Fibroblast of skin of left quadriceps (primary cell): Measurements from ENCODE around the gene EPHB6.

Source experiments
- DNase-seq, 2 experiments: peaks; one replicate each; pipeline ENCODE4 v3.0.0-alpha.2; 2013; ENCODE audit warnings: low read depth in 2 of 2

Gene EPHB6

DNA sequence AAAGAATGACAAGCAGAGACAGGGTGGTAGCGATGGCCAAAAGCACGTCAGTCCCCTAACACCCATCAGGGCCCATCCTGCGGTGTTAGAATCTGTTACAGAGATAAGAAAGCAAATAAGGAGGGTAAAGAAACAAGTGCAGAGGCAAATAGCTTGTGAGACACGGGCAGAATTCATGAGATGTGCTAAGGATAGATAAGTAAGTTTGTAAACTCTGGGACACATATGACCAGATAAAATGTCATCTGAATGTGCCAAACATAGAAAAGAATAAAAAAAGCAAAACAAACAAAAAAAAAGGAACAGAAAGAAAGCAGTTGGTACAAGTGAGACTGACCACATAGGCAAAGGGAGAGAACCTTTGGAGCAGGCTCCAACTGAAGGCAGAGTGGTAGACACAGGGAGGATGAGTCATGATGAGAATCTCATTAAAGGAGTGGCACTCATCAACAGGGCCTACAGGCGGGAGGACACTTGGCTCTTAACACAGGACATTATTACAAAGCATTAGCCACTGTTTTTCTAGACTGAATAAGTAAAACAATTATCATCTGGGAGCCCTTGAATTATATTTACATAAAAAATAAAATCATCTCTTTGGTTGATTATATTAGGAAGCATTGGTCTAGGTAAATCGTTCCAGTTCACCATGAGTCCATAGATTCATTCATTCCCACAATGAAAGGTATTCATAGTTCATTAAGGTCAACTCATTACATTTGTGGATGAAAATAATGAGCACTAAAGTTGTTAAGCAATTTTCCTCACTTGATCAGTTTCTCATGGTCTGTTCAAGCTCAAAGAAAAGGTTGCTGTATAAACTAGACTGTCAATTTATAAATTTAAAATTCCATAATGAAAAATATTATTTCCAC is 21.5 kb upstream of the EPHB6 start:
- no peak for DNase-seq

DNA sequence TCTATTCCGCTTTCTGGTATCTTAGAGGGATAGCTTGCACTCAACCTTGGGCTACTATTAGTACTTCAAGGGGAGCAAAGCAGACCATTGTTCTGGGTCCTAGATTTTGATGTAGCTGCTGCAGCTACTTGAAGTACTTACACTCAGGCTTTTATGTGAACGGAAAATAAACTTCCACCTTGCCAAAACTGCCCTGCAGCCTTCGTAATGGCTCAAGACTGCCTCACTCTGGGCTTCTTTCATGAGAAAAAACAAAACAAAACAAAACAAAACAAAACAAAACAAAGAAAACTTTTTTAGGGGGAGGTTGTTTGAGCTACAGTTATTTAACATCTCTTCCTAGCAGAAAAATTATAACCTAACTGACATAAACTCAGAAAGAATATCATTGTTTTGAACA is 19.4 kb upstream of the EPHB6 start:
- no peak for DNase-seq

DNA sequence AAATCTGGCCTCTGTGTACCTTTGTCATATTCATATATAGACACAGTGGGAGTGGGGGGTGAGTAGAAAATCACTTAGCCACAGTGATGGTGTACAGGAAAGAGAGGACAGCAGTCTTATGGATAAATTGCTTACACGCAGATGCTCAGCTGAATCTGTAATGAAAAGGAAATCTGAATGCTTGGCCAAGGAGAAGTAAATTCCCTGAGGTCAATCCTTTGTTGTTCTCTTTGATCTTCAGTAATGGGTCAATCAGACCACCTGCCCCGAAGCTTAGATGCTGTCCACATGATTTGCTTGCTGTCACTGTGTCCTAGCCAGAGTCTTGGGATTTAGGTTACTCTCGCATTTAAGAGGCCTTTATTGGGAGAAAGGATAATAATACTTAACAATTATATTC is 18.4 kb upstream of the EPHB6 start:
- no peak for DNase-seq

DNA sequence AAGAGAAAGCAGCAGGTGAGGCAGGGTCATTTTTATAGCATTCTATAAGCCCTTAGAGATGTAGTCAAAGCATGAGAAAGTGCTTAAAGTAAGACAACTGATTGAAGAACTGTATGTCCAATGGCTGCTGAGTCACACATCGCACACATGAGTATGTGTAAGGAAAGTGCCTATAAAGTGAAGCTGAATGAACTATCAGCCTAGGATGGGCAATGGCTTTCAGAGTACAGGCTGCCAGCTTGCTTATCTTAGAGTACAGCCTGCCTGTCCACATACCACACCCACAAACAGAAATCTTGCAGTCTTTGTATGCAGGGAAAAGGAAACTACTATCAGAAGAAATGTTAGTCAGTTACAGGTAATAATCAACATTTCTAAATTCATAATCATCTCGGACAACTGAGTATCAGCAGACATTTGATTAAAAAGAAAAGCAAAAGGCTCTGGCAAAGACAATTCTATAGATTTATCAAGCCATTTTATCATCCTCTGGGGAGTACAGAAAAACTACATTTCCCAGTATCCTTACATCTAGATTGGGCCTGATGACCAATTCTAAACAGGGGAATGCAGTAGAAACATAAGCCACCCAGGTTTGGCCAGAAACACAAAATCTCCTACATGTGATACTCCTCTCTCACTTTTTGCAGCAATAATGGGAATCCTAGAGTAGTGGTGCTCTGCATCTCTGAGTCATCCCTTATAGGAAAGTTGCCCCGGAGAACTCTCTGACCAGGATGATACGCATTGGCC is 16.2 kb upstream of the EPHB6 start:
- no peak for DNase-seq

DNA sequence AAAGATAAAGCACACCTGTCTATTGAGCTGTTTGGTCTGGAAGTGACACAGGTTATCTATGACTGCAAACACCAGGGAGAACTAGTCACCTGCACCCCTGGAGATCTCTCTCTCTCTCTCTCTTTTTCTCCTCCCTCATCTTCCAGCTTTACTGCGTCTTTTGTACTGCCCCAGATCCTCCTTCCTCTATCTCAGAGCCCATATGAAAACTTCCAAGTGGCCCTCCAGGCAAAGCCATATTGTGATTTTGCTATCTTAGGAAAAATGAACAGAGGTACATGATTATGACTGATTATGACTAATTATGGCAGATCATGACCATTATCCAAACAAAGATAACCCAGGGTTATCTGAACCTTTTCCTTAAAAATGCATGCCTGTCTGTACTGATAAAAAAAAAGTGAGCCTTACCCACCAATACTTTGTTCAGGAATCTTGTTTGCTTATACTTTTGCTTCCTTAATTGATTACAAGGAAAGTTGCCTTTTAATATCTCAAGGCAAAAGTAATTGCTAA is 12.6 kb upstream of the EPHB6 start:
- DNase-seq, result no peak

DNA sequence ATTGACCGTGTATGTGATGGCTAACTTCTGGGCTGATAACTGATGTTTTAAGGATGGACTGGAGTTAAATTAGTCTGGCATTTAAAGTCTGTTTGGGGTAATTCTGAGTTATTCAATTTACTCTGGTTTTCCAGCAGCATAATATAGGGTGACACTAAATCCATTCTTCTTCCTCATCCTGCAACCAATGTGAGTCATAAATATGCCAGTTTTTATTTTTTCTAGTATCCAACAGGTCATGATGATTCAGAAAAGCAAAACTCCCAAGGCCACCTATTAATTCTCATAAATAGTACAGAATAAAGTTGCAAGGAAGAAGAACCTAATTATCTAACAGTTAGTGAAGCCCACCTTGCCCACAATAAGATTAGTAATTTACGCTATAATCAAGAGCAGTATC is 7.5 kb upstream of the EPHB6 start:
- no peak for DNase-seq

DNA sequence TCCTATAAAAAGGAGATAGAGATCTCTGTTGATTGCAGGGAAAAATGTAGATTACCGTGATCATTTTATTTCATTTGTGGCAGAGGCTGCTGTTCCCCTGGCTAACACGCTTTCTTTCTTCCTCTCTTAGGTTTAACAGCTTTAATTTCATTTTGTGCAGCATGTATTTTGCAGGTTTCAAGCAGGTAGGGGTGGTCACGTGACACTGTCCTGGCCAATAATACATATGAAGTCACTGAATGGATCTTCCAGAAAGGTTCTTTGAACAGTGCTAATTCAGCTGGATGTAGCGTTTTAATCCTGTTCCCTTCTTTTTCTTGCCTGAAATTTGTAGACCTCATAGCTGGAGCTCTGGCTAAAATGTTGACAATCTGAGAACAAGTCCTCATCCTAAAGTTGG is 3.6 kb upstream of the EPHB6 start:
- no peak for DNase-seq

DNA sequence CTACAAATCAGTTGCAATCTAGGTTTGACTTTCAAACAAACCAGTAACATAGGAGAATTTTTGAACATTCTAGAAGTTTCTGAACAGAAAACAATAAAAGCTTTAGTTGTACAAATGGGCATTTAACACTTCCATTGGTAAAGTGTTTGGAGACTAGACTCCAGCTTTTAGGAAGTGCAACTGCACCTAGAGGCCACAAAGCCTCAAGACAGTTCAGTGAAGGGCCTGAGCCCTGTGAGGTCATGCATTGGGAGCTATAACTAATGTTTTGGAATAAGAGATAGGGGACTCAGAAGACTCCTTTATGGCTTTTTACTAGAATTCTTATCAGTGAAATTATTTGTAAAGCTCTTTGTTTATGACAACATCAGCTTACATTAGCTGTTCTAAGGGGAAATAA is 3.0 kb upstream of the EPHB6 start:
- DNase-seq, result no peak

DNA sequence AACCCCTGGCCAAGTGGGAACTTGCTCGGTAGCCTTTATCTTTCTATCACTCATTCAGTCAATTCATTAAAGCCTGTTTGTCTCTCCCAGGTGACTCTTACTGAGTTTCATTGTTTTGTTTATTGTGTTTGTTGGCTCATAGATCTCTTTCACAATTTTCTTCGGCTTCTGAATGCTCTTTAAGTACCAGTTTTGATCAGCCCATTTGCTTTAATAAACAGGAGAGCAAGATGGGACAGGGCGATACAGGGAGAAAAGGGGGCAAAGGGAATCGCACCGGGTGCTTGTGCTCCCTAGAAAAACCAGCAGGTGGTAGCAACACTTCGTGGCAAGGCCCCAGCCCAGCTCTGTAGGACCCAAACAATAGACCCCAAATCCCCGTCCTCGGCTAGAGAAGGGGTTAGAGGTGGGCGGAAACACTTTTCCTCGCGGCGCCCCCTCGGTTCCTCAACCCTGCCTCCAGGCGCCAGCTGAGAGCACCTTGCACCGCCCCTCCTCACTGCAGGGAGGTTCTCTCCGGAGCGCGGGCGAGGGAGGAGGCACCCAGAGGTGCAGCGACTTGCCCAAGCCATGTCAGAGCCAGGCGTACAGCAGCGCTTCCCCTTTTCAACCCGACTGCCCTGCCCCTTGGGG is 1.0 kb upstream of the EPHB6 start:
- no peak for DNase-seq

DNA sequence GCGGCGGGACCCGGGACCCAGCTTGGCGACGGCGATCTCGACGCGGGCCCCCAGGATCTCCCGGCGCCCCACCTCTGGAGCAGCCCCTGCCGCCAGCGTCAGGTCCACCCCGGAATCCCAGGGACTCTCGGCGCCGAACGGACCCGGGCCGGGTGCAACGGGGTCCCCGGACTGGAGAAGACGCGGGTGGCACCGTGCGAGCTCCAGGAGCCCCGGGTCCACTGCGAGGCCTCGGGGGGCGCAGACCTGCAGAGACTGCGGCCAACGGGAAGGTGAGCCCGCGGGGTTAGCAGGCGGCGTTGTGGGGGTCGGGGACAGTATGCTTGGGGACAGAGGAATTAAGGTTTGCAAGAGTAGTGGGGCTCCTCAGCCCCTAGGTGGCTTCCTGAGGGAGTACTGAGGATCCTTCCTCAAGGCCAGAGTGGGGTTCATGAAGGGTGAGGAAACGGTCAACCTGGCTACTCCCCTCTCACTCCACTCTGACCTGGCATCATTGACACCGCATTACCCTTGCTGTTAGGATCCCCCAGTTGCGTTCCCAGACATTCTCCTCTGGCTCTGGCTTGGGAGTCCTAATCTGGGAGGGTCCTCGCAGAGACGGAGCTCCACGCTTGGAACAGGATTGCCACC is 353 bp downstream of the EPHB6 start:
- no peak for DNase-seq

DNA sequence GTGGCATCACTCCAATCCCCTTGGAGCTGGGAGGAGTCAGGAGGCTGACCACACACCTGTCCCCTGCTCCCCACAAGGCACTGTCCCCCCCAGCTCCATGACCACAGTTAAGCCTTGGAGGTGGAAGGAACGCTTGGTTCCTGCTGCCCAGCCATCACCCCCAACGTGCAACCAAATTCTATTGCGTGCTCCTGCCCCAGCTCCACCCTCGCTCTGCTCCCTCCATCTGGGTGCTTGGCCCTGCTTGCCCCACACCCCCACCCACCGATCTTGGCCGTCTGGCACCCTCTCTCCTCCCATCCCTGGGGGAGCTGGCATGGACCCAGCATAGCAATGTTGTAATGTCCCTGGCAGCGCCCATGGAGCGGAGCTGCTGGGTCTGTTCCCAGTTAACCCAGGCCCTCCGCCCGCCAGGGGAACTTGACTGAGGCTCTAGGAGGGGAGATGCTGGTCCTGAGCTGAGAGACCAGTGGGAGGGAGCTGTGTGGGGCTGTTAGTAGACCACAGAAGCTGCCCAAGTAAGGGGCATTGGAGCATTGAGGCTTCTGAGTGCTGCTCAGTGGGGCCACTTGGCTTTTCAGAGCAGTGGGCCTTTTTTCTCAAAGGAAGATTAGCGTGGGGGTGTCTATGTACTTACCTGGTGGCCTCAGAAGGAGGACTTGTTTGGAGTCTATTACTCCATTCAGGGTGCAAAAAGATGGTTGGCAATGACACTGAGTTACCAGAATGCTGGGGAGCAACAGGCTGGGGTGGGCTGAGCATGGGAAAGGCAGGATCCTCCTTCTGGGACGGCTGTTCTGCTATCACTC is 1.1 kb downstream of the EPHB6 start:
- no peak for DNase-seq

DNA sequence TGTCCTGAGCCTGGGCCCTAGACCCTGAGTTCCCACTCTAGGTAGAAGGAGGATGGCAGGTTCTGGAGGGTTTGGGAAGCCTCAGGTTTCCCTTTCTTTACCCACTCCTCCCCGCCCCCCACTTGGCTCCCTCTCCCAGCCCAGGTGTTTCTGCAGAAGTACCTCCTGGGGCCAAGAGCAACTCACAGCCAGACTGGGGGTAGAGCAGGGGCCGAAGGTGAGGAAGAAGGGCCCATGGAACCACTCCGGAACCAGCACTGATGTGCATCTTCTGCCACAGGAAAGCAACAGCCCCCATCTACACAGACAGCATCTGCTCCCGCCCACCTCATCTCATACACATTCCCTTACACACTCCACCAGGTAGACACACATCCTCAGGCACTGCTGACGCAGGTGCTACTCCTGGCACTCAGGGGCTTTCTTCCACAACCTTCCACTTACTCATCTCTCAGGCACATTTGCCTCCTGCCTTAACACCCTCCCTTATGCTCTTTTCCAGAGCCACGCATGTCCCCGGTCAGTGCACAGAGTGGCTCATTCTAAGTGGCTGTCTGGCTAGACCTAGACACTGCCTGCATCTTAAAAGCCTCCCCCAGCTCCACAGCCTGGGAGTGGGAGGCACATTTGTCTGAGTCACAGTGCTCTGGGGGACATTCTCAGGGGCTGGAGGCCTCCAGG is 1.8 kb downstream of the EPHB6 start:
- no peak for DNase-seq

DNA sequence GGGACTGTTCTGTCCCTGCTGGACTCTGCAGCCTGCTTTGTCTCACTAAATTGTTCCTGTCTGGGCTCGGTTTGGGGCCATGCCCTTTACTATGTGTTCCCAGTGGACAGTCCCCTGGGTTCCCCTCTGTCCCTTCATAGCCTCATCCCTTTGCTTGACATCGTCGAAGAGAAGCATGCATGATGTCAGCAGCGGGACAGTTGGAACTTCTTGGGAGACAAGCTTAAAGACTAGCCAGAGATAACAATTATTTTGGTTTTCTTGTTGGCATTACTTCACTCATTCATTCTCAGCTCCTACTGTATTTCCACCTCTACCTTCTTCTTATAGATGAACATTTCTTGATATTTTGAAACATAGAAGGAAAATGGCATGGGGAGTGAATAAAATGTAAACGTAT is 2.7 kb downstream of the EPHB6 start:
- DNase-seq, result no peak

DNA sequence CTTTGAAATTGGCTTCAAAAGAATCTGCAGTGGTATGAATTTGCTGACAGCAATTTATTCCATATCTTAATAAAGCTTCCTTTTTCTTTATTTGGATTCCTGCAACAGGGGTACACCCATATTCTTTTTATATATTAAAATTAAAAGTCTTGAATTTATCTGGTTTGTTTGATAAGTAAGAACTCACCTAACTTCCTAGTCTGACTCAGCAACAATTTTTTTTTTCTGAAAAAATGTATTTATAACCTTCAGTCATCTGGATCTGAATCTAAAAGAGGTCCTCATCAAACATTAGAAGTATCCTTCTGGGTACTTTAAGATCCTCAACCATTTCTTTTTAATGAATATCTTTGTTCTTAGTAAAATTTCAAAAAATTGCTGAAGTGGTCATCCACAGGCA is 4.5 kb downstream of the EPHB6 start:
- DNase-seq, result no peak

DNA sequence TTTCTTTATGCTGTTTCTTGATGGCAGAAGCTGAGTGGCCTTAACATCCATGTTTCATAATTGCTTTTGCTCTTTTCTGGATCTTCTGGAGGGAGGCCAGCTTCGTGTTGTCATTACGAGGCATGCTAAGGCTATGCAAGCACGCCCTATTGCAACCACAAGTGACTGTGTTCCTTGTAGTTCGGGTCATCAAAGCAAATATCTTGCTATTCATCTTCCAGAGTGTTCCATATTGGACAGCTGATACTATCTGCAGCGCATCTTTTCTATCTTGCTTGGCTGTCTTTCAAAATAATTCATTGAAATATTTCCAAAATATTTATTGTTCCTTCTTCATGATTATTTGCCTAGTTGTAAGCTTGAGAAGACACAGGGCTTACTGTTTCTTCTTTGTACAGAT is 5.0 kb downstream of the EPHB6 start:
- DNase-seq, result no peak

DNA sequence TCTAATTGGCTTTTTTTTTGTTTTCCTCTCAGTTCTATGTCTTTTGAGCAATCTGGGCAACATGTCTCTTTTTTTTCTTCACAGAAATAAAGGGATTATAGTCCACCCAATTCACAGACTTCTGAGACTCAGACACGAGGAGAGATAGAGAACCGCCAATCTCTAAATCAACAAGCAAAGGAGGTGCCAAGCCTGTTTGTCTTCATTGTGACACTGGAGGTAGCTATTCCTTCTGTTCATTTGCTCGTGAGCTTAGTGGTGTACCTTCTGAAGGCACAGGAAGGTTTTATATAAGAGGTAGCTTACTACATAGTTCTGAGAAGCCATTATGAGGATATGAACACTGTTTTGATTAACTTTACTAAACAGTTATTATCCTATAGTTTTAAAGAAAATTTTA is 6.1 kb downstream of the EPHB6 start:
- DNase-seq, result no peak

DNA sequence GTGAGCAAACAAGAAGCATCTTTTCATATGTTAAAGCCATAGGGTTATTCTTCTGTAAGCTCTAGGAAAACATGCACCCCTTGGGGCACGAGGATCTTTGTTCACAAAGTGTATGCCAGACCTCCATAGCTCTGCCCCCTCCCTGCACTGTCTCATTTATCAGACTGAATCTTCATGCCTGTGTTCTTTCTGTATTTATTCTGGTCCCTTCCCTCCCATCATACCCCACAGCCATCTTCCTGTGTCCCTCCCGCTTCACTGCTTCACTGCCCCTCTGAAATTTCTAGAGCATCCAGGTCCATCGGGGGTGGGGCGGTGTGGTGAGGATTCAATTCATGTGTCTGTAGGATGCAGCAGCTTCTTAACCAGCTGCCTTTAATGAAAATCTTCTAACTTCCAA is 7.5 kb downstream of the EPHB6 start:
- DNase-seq, result no peak

DNA sequence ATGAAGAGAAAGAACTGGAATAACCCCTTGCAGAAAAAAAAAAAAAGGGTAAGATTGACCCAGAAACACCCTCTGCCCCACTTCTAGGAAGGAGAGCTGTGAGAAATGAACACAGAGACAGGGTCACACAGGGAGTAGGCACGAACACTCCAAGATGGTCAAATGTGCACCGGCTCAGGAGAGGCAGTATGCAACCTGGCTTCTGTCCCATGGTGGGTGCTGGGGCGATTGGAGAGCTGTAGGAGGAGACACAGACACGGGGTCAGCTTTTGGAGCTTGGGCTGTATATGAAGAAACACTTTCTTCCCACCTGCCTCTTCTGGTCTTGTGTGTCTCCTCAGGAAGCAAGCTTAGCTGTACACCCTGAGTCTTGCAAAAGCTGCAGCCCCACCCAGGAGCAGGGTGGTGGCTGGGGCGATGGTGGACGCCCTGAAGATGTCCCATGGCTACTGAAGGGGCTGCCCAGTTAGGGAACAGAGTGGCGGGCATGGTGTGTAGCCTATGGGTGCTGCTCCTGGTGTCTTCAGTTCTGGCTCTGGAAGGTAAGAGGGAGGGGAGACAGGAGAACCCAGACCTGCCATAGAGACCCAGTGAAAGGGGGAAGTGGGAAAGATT is 8.0 kb downstream of the EPHB6 start:
- no peak for DNase-seq

DNA sequence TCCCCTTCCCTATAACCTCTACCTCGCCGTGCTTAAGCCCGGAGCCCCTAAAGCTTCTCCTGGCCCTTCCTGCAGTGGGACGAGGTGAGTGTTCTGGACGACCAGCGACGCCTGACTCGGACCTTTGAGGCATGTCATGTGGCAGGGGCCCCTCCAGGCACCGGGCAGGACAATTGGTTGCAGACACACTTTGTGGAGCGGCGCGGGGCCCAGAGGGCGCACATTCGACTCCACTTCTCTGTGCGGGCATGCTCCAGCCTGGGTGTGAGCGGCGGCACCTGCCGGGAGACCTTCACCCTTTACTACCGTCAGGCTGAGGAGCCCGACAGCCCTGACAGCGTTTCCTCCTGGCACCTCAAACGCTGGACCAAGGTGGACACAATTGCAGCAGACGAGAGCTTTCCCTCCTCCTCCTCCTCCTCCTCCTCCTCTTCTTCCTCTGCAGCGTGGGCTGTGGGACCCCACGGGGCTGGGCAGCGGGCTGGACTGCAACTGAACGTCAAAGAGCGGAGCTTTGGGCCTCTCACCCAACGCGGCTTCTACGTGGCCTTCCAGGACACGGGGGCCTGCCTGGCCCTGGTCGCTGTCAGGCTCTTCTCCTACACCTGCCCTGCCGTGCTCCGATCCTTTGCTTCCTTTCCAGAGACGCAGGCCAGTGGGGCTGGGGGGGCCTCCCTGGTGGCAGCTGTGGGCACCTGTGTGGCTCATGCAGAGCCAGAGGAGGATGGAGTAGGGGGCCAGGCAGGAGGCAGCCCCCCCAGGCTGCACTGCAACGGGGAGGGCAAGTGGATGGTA is 9.2 kb downstream of the EPHB6 start:
- no peak for DNase-seq
